GM21390 (cell line): ENCODE data around the gene KSR2.

Experiments
- ATAC-seq: cut with Tn5 transposase; IDR thresholded peaks from one replicate; pipeline ENCODE4 v1.9.1; 2021; ENCODE audit not compliant: unreplicated experiment

KSR2 gene

DNA sequence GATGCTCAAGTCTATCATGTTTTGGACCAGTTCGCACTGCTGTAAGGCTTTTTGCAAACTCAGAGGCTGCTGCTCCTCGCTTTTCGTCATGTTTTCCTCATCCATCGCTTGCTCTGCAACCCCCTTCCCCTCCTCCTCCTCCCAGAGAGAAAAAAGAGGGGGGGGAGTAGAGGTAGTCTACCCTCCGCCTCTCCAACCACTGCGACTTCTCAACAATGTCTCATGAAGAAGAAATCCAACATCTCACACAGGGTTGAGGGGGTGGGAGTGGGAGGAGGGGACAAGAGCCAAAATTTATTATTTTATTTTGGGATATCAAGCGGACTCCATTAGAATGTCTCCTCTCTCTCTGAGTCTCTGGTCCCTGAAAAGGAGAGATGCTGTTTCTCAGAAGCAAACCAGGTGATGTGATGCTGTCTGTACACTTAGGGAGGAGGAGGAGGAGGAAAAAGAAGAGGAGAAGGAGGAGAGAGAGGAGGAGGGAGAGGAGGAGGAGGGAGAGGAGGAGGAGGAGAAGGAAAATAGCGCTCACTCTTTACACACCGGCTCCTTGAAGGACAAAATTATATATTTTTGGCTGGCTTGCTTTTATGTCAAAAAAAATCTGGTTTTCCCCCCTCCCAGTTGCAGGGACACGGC, 520 bp downstream of the KSR2 start:
- no peak for ATAC-seq

DNA sequence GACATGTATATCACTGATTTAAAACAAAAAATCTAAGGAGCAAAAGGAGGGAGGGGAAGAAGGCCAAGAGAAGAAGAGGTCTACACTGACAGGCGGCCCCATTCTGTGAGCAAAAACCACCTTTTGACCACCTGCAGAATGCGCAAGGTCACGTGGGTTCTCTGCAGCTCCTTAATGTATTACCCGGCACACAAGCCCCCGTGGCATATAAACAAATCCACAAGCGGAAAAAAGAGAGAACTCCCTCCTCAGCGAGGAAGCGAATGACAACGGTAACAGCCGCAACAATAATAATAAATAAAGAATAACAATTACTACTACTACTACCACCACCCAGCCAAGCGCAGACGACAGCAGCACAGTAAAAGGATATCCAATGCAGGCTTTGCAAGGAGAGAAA, 1.3 kb downstream of the KSR2 start:
- ATAC-seq = no peak

DNA sequence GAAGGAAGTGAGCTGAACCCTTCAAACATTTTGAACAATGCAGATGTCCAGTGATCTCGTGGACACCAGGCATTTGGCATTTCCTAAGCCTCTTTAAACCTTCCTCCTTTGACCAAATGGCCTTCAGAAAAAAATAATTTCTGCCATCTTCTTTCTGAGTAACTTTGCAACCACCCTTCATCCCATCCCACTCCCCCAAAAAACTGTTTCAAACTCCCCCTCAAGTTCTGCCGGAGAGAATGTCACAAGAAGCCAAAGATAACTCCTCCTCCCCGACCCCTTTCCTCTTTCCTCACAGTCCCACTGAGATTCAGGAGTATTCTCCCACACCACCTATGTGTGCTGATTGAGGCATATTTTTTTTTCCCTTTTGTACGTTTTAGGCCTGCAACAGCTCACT, 1.7 kb downstream of the KSR2 start:
- no peak for ATAC-seq

DNA sequence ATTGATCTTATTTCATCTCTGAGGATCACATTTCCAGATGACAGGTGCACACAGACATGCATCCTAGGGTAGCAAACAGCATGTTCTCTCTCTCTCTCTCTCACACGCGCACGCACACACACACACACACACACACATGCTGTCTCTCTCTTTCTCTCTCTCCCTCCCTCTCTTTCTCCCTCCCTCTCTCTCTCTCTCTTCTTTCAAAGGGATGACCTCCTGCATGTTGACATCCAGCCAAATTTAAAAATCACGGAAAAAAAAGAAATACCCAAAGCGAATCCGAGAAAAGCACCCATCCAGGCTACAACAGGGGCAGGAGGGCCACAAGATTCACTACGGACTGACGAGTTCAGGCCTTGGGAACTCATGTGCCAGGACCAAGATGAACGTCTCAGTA, 2.3 kb downstream of the KSR2 start:
- ATAC-seq = no peak

DNA sequence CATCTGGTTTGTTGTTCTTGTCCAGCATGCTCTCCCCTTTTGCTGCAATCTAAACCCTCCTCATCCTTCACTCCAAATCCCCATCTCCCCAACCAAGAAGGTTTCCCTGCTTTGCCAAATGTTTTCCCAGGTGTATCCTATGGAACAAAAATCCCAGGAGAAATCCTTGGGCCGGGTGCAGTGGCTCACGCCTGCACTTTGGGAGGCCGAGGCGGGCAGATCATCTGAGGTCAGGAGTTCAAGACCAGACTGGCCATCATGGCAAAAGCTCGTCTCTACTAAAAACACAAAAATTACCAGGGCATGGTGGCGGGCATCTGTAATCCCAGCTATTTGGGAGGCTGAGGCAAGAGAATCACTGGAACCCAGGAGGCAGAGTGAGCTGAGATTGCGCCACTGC, 5.0 kb downstream of the KSR2 start:
- no peak for ATAC-seq

DNA sequence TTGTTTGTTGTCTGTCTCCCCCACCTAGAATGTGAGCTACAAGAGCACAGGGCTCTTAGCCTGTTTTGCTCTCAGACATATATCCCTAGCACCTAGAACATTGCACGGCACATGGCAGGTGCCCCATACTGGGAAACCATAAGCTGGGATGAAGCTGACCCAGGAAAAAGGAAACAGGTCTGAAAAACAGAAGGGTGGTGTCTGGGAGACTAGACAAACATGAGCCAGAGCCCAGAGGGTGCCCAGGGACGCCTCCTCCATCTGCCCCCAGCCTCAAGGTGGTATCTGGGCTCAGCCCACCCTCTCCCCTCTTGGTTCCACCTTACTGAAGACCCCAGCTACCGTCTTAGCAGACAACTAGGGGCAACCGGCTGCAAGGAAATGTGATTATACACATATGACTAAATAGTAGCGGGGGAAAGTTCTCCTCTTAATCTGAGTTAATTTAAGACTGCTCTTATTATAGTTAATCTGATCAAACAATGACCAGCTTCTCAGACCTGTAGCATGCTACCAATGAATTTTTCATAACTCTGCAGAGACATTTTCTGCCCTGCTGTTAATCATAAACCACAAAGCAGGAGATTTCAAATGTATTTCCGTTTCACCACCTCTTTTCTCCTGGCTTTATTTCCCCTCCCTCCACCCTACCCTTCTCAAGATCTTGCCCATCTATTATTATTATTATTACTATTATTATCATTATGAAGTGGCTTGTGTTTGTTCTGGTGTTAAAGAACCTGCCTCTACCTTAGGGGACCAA, 31.9 kb downstream of the KSR2 start:
- ATAC-seq = no peak

DNA sequence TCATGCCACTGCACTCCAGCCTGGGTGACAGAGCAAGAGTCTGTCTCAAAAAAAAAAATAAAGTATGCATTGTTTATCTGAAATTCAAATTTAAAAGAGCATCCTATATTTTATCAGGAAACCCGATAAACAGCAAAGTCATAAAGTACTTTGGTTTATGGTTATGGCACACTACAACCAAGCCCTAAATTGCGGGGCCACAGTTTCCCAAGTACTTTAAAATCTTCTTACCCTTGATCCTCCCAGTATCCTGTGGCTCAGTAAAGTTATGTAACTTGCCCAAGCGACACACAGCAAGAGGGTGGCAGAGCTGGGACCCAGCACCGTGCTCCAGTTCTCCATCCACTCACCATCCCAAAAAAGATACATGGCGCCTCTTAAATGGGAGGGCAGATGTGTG, 35.2 kb downstream of the KSR2 start:
- ATAC-seq = no peak

DNA sequence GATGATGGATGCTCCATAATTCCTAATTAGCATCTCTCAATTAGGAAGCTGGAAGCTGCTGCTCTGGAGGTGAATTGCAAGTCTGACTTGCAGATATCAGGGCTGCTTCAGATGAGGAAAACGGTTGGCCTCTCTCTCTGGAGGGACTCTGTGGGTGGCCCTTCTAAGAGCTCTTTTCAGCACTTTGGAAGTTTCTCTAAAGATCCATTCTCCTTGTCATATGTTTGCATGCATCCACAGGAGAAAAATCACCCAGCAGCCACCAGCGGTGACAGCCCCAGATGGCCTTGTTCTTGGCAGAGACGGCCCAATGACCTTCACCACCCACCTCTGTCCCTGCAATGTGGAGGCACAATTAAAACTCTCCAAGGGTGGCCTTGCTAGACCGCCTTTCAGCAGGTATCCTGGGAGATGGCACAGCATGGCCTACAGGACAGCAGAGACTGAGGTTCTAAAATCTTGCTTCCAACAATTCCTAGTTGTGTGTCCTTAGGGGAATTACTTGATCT, 42.3 kb downstream of the KSR2 start:
- ATAC-seq = no peak

DNA sequence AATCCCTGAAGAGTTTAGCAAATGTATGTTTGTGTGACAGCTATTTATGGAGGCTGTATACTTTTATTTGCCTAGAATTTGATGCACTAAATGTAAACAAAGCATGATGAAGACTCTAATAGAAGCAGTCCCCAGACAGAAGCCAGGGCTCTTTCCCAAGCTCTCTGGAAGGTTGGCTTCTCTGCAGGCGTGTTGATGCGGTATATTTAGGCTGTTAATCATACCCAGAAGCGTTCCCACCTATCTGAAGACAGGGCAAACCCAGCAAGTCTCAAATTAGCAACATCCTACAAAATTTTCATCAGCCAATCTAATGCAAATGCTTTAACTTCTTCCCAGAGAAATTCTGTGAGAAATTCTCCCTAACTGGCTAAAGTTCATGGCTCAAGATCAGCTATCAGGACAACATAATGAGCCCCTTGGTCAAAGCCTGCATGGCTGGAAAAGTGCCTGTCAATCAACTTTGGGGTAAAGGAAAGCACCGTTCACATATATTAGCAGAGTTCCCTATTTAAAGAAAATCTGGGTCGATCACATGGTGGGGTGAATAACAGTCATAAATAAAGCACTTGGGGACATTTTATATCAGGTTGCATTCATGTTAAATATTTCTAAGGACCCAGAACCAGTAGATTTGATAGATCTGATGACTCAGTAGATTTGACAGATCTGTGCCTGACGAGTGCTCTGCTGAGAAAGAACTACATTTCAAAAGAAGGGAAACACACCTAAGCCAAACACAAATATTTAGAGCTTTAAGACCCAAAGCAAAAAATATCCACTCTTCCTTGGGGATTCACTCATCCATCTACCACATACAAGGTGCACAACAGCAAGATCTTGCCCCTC, 46.6 kb downstream of the KSR2 start:
- ATAC-seq = no peak

DNA sequence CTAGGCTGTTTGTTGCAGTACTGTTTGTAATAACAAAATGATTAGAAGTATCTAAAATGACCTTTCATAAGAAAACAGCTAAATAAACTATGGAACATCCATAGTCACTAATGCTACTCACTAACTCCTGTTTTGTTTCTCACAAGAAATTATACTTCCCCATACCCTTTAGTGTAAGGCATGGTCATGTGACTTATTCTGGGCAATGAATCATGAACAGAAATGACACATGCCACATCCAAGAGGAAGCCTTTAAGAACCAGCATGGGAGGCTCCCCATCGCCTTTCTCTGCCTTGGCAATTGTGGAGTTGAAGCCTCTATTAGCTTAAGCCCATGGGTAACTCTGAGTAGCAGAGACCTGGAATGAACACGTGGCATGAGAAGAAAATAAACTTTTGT, 49.3 kb downstream of the KSR2 start:
- ATAC-seq = no peak

DNA sequence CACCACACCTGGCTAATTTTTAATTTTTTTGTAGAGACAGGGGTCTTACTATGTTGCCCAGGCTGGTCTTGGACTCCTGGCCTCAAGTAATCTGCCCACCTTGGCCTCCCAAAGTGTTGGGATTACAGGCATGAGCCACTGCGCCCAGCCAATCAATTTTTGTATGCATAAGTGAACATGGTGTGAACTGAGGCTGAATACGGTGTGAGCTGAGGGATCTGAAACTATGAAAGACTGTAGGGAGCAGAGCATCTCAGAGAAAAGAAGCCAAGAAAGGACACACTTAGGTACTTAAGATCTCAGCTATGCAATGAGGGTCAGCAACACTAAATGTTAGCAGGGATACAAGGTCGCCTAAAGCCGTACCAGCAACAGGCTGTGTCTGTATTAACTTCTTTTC, 54.1 kb downstream of the KSR2 start:
- ATAC-seq = no peak

DNA sequence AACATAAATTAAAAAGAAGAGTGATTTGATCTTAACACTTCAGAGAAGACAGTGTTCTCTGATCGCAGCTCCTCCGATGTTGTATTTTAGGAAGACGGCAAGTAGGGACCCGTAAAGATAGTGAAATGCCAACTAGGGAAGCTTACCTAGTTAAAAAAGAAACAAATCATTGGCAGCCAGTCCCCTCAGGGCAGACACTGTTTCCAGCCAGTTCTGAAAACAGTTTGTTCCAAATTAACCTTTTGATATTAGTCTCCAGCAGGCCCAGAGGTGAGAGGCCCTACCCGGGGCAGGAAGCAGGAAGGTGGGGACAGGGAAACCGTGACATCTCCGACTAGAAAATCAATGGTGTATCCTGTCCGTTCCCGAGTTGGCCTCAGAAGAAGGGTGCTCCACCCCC, 56.0 kb downstream of the KSR2 start:
- ATAC-seq = no peak

DNA sequence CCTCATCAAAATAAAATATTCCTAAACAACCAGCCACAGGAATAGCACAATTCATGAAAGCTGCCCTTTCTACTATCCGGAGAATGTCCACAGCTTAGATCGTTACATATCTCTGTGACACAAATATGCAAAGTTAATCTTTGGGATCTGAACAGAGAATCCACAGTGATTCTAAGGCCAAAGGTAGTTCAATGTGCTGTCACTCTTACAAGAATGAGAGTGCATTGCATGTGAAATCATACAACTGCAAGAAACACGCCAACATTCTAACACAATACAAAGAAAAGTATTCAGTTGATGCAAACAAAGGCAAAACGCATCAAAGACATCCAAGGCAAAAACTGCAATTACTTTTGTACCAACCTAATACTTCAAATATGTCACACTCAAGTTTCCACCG, 60.4 kb downstream of the KSR2 start:
- ATAC-seq = no peak

DNA sequence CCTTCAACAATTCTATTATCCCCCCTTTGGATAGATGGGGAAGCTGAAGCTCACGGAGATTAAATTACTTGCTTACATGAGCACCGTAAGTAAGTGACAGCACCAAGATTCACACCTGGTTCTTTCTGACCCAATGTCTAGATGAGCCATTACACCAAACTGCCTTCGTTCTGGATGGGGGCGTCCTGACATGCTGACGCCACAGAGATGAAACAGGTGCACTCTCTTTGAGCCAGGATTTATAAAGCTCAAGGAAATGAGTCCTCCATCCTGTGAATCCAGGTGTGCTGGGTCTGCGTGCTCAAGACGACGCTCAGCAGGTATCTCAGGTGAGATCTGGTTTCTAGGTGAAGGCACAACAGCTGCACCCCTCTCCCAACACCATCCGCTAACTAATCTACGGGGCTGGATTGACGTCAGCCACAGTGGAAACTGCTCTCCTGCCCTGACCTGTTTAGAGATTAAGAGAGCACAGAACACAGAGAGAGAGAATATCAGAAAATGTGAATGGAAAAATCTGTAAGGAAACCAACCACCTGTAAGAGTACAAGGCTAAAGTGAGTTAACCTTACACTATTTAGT, 61.6 kb downstream of the KSR2 start:
- ATAC-seq = no peak

DNA sequence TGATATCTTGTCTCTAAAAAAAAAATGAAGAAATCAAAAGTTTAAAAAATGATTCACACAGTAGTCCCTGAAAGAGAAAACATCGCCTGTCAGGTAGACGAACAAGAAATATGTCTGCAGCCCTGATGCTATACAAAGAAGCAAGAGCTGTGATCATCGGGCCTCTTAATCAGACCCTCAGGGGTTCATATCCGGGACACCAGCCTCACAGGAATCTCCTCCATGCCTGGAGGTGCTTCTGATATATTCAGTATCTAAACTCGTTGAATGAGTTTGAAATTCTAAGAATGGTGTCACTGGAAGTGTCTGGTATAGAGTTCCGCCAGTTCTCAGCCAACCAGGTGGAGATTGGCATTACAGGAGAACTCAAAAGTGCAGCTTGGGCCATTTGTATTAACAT, 64.7 kb downstream of the KSR2 start:
- ATAC-seq = no peak

DNA sequence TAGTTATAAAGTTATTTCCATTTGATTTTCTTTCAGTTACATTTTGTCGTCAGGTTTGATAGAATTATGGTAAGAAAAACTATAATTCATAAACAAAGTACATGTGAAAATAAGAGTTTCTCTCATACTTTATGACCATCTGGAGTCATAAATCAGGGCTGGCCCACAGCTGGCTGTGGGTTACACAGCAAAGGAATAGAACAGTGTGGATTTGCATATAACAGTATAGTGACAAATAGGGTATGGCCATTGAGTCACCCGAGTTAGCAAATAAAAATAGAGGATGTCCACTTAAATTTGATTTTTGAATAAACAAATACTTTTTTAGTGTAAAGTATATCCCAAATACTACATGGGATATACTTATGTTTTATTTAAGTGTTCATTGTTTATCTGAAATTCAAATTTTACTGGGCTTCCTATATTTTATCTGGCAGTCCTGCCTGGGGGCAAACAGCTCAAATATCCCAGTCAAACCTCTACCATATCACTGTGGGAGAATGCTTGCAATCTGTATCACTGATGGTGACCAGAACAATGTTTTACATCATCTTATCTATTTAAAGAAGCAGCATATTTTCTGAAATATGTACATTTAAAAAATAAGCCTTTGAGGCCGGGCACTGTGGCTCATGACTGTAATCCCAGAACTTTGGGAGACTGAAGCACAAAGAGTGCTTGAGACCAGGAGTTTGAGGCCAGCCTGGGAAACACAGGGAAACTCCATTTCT, 65.5 kb downstream of the KSR2 start:
- ATAC-seq = no peak

DNA sequence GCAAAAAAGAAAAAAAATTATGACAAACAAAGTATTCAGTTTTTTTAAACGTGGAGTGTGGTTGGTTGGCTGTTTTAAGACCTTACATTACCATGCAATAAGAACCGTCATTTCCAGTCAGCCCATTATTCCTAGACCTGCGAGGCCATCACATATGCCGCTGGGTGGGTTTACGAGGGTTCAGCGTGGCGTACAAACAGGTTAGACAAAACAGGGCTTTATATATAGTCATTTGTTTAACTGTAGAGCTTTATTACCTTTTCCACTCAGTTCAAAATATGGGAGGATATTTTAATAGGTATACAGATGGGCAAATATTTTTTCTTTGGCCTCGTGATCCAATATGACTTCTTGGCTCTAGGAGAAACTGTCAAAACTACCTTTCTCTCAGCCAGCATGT, 67.2 kb downstream of the KSR2 start:
- no peak for ATAC-seq

DNA sequence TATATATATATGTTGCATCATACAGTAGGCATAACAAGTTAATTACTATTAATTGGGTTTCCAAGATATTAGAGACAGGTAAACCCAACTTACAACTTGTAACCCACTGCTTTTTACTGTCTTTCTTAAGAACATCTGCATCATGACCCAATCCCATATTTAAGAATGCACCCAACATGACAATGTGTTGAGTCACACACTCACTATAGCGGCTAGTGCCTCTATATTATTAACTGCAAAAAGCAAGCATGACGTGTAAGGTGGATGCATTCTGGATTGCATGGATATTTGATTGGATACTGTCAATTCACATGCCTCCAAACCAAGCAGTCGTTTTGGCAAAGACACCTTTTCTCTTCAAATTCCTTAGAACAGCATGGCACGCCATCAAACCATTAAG, 68.2 kb downstream of the KSR2 start:
- ATAC-seq = no peak

DNA sequence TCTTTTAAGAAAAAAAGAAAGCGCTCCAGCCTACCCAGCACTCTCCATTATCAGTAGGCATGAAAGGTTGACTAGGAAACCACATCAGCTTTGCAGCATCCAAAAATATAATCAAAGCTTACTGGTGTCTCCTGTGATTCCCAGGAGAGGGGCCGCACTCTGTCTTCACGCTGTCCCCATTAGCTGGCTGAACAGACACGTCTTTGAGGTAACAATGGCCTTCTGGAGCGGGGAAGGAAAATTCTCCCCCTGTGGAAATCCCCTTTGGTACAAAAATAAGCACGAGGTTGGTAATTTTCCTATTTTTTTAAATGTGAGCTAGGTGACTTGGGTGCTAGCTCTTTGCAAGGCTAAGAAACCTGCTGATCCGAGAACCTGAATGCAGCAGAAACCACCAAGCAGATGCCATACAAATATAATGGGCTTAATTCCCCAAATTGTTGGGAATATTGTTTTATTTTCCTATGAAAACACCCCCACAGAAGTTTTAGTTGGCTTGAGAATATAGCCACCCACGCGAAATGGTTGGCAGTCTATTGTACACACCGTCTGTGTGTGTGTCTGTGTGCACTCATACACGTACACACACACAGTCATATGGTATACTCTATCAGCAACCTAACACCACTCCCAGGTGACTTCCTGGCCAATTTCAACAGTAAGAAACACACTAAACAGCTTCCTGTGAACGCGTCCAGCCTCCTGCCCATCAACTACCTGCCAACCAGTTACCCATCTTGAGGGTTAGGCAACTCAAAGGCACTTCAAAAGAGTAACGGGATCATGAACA, 71.2 kb downstream of the KSR2 start:
- ATAC-seq = no peak

DNA sequence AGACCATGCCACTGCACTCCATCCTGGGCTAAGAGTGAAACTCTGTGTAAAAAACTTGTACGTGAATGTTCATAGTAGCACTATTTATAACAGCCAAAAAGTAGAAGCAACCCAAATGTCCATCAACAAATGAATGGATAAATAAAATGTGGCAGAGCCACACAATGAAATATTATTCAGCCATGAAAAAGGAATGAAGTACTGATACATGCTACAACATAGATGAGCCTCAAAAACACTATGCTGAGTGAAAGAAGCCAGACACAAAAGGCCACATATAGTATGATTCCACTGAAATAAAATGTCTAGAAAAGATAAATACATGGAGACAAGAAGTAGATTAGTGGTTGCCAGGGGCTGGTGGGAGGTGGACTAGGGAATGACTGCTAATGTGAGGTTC, 72.8 kb downstream of the KSR2 start:
- ATAC-seq = no peak
